ENCODE results near the gene PTX4. TPM values are rescaled to one million over a fixed set of nuclear protein-coding genes. Genes with fewer than 3 reads are reported as not detected.

Gene PTX4
- total and polyA plus RNA-seq, 2 experiments from 2014 or later, result not detected

- TF ChIP-seq JUNB (IDR thresholded peaks at IDR 0.05; ENCODE audit: unreplicated experiment) (no peak), EZH2phosphoT487 (IDR thresholded peaks at IDR 0.05; ENCODE audit: unreplicated experiment) (no peak), ZNF462 (CRISPR knock-in tag; IDR thresholded peaks at IDR 0.05) (no peak), CREB1 (CRISPR knock-in tag; IDR thresholded peaks at IDR 0.05; ENCODE audit: low read depth) (no peak), ETS1 (IDR thresholded peaks at IDR 0.05) (no peak), EZH2 (IDR thresholded peaks at IDR 0.05; ENCODE audit: low read depth, unreplicated experiment) (no peak), STAT1 (IDR thresholded peaks at IDR 0.05; ENCODE audit: unreplicated experiment) (no peak), POLR2AphosphoS5 (IDR thresholded peaks at IDR 0.05; ENCODE audit: low read depth) (no peak), ZNF114 (CRISPR knock-in tag; IDR thresholded peaks at IDR 0.05) (no peak), REST (IDR thresholded peaks at IDR 0.05; ENCODE audit: unreplicated experiment) (no peak)
- H3K9me2 ChIP-seq (ENCODE audit: insufficient read depth), result no peaks in the 10 kb centered on the region
- H3K36me3 ChIP-seq (ENCODE audit: insufficient read depth), result no peaks in the 10 kb centered on the region
- no peaks in the 10 kb centered on the region for H3K27me3 Mint-ChIP-seq (ENCODE audit: insufficient read depth, low read depth, poor library complexity)
- ATAC-seq, result no peak
- H3K4me3 Mint-ChIP-seq, result no peak overlapping the region
- peaks cover 8% of the 10 kb centered on the region for H3K36me3 Mint-ChIP-seq (ENCODE audit: low read depth)
- H3K4me1 Mint-ChIP-seq, result no peaks in the 10 kb centered on the region; the same call in 2 of the 3 replicates
- no peak overlapping the region for H3K27ac Mint-ChIP-seq
- H4K20me1 ChIP-seq (replicated peaks; ENCODE audit: insufficient read depth), result peaks cover 4% of the 10 kb centered on the region
- H3K27me3 ChIP-seq (ENCODE audit: insufficient read depth), result no peaks in the 10 kb centered on the region
- H3K9me3 Mint-ChIP-seq, result no peaks in the 10 kb centered on the region
- H2AFZ ChIP-seq, result no peak overlapping the region
- H3K4me3 ChIP-seq, result no peak overlapping the region
- H3K79me2 ChIP-seq (replicated peaks; ENCODE audit: insufficient read depth), result no peaks in the 10 kb centered on the region; the same call in 1 of the 2 replicates
- no peaks in the 10 kb centered on the region for H3K4me1 ChIP-seq (ENCODE audit: insufficient read depth)
- no peak overlapping the region for H3K4me2 ChIP-seq
- no peak for DNase-seq (ENCODE audit: low spot score)
- no peaks in the 10 kb centered on the region for H3F3A ChIP-seq (replicated peaks; ENCODE audit: low read depth)
- H3K27ac ChIP-seq (ENCODE audit: low read depth), result no peak overlapping the region
Observed at GRCh38 chr16:1459967-1460366, 28.8 kb downstream of the PTX4 start.
